WTC11 (cell line): ENCODE results near the gene NRXN2. TPM values are rescaled to one million over a fixed set of nuclear protein-coding genes. Genes with fewer than 3 reads are reported as not detected.

Source experiments
- ATAC-seq: fragments of 200-7000 bp; cut with Tn5 transposase; 2 replicates; pipeline ENCODE4 v1.10.0; 2021; ENCODE audit warnings: mild to moderate bottlenecking, moderate library complexity
- CTCF ChIA-PET: fragments of 300-600 bp; sonication (Branson Sonifier 250); formaldehyde crosslinking; loops from one replicate; lab custom pipeline; 2021; ENCODE audit warnings: antibody characterized with exemption; lab: Charles Lee
- POLR2A ChIA-PET: fragments of 350-600 bp; sonication (Branson Sonifier 250); formaldehyde crosslinking; loops from one replicate; lab custom pipeline; 2021; ENCODE audit warnings: antibody characterized with exemption; lab: Charles Lee
- DNase-seq: peaks from one replicate; pipeline ENCODE4 v3.0.0; 2021; ENCODE audit warnings: low spot score
- H3K27ac Mint-ChIP-seq: 2 replicates; pipeline ENCODE4 v1.8.0; 2021; ENCODE audit warnings: mixed read lengths
- H3K27me3 Mint-ChIP-seq: 2 replicates; pipeline ENCODE4 v1.8.0; 2021; ENCODE audit warnings: low read depth, mild to moderate bottlenecking, moderate library complexity, mixed read lengths
- H3K36me3 Mint-ChIP-seq: 2 replicates; pipeline ENCODE4 v1.8.0; 2021; ENCODE audit warnings: mixed read lengths
- H3K4me1 Mint-ChIP-seq: 2 replicates; pipeline ENCODE4 v1.8.0; 2022; ENCODE audit warnings: mixed read lengths
- H3K4me3 Mint-ChIP-seq: 2 replicates; pipeline ENCODE4 v1.8.0; 2021; ENCODE audit warnings: mild to moderate bottlenecking, moderate library complexity, mixed read lengths
- H3K9me3 Mint-ChIP-seq: 2 replicates; pipeline ENCODE4 v1.8.0; 2021; ENCODE audit warnings: mixed read lengths
- CREB1 ChIP-seq: sonication (generic); formaldehyde crosslinking; IDR thresholded peaks from 2 replicates; pipeline ENCODE4 v1.8.0; 2023; ENCODE audit warnings: mild to moderate bottlenecking, missing genetic modification reagents
- EMX1 ChIP-seq: fragments of 250-450 bp; sonication (Bioruptor Pico); IDR thresholded peaks from 2 replicates; pipeline ENCODE4 v1.8.0; 2021; ENCODE audit warnings: mild to moderate bottlenecking
- ETV6 ChIP-seq: sonication (generic); formaldehyde crosslinking; IDR thresholded peaks from 2 replicates; pipeline ENCODE4 v1.8.1; 2022; ENCODE audit warnings: mild to moderate bottlenecking, missing genetic modification reagents
- GRHL2 ChIP-seq: fragments of 250-450 bp; sonication (Bioruptor Pico); IDR thresholded peaks from 2 replicates; pipeline ENCODE4 v1.8.0; 2022; ENCODE audit warnings: mild to moderate bottlenecking, moderate library complexity; ENCODE audit not compliant: insufficient replicate concordance, severe bottlenecking
- JAZF1 ChIP-seq: fragments of 250-450 bp; sonication (Bioruptor Pico); IDR thresholded peaks from 2 replicates; pipeline ENCODE4 v1.9.0; 2021; ENCODE audit warnings: moderate library complexity, mild to moderate bottlenecking, inconsistent platforms
- NR2C2 ChIP-seq: sonication (generic); formaldehyde crosslinking; IDR thresholded peaks from 2 replicates; pipeline ENCODE4 v1.8.0; 2022; ENCODE audit warnings: mild to moderate bottlenecking, missing genetic modification reagents
- OVOL2 ChIP-seq: fragments of 250-450 bp; sonication (Bioruptor Pico); IDR thresholded peaks from 2 replicates; pipeline ENCODE4 v1.9.0; 2021; ENCODE audit warnings: mild to moderate bottlenecking, borderline replicate concordance
- SOX15 ChIP-seq: fragments of 250-450 bp; sonication (Bioruptor Pico); IDR thresholded peaks from 2 replicates; pipeline ENCODE4 v1.9.0; 2021; ENCODE audit warnings: mild to moderate bottlenecking
- TP53 ChIP-seq: sonication (generic); formaldehyde crosslinking; IDR thresholded peaks from 2 replicates; pipeline ENCODE4 v1.8.1; 2023; ENCODE audit warnings: mild to moderate bottlenecking, missing genetic modification reagents
- ZNF219 ChIP-seq: sonication (generic); formaldehyde crosslinking; IDR thresholded peaks from 2 replicates; pipeline ENCODE4 v1.8.0; 2023; ENCODE audit warnings: missing genetic modification reagents, mild to moderate bottlenecking, borderline replicate concordance
- ZNF396 ChIP-seq: fragments of 250-450 bp; sonication (Bioruptor Pico); IDR thresholded peaks from 2 replicates; pipeline ENCODE4 v1.8.0; 2021; ENCODE audit warnings: mild to moderate bottlenecking, moderate library complexity, borderline replicate concordance
- ZNF423 ChIP-seq: fragments of 250-450 bp; sonication (Bioruptor Pico); IDR thresholded peaks from 2 replicates; pipeline ENCODE4 v2.1.2; 2022; ENCODE audit warnings: mild to moderate bottlenecking, moderate library complexity
- total RNA-seq: library from RNA; stranded (reverse); gene quantifications from 3 replicates; pipeline ENCODE4 v1.2.3, GENCODE V29; 2021
- TF ChIP-seq, protein P1 (sequence below): sonication (generic); formaldehyde crosslinking; IDR thresholded peaks from 2 replicates; pipeline ENCODE4 v1.8.0; 2022; ENCODE audit warnings: mild to moderate bottlenecking, missing genetic modification reagents
- TF ChIP-seq, protein P2 (sequence below): sonication (generic); formaldehyde crosslinking; conservative IDR thresholded peaks from 2 replicates; pipeline ENCODE4 v1.8.1; 2023; ENCODE audit warnings: mild to moderate bottlenecking, low read depth, missing genetic modification reagents, moderate library complexity
- TF ChIP-seq, protein P3 (sequence below): sonication (generic); formaldehyde crosslinking; IDR thresholded peaks from 2 replicates; pipeline ENCODE4 v1.8.1; 2022; ENCODE audit warnings: low read depth, mild to moderate bottlenecking, moderate library complexity, missing genetic modification reagents, borderline replicate concordance
- TF ChIP-seq, protein P4 (sequence below): sonication (generic); formaldehyde crosslinking; IDR thresholded peaks from 2 replicates; pipeline ENCODE4 v1.8.1; 2022; ENCODE audit warnings: mild to moderate bottlenecking, moderate library complexity, missing genetic modification reagents
- TF ChIP-seq, protein P5 (sequence below): fragments of 250-450 bp; sonication (Bioruptor Pico); IDR thresholded peaks from 2 replicates; pipeline ENCODE4 v1.9.0; 2021; ENCODE audit warnings: moderate library complexity, mild to moderate bottlenecking, inconsistent platforms, borderline replicate concordance
- TF ChIP-seq, protein P6 (sequence below): fragments of 250-450 bp; sonication (Bioruptor Pico); conservative IDR thresholded peaks from 2 replicates; pipeline ENCODE4 v1.9.0; 2021; ENCODE audit warnings: mild to moderate bottlenecking

The NRXN2 gene
- total RNA-seq, 1 experiment from 2014 or later = 8.6 TPM

DNA sequence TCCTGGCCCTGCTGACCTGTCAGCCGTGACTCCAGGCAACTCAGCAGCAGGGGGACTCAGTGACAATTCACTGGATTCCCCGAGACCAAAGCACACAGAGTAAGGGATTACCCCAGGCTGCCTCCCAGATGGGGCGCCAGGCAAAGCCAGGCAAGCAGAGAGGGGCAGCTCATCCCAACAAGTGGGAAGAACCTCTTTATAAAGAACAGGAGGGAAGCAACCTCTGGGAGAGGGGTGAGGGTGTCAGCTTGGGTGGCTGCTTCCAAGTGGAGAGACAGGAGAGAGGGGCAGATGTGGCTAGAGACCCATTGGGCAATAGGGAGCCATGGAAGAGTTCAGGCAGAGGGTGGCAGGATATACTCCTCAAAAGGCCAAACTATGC lies 130.8 kb downstream of the NRXN2 start:
- ChIA-PET CTCF (interaction anchor here (1.1 kb wide), 1 partner anchor 38 kb away, joined by 6 read pairs; no protein-coding TSS in a partner anchor), POLR2A (no interaction called here)
- H3K27me3 Mint-ChIP-seq = peaks cover 15% of the 10 kb centered on the region
- DNase-seq (no peak), ATAC-seq (no peak)
- no peak overlapping the region for H3K27ac Mint-ChIP-seq
- no peaks in the 10 kb centered on the region for H3K4me1 Mint-ChIP-seq
- peaks cover 19% of the 10 kb centered on the region for H3K9me3 Mint-ChIP-seq
- H3K36me3 Mint-ChIP-seq = peaks cover 8% of the 10 kb centered on the region; the same call in 1 of the 2 replicates
- no peak overlapping the region for H3K4me3 Mint-ChIP-seq
- TF ChIP-seq ZNF423 (CRISPR knock-in tag) (no peak), ZNF396 (no peak), JAZF1 (no peak)

DNA sequence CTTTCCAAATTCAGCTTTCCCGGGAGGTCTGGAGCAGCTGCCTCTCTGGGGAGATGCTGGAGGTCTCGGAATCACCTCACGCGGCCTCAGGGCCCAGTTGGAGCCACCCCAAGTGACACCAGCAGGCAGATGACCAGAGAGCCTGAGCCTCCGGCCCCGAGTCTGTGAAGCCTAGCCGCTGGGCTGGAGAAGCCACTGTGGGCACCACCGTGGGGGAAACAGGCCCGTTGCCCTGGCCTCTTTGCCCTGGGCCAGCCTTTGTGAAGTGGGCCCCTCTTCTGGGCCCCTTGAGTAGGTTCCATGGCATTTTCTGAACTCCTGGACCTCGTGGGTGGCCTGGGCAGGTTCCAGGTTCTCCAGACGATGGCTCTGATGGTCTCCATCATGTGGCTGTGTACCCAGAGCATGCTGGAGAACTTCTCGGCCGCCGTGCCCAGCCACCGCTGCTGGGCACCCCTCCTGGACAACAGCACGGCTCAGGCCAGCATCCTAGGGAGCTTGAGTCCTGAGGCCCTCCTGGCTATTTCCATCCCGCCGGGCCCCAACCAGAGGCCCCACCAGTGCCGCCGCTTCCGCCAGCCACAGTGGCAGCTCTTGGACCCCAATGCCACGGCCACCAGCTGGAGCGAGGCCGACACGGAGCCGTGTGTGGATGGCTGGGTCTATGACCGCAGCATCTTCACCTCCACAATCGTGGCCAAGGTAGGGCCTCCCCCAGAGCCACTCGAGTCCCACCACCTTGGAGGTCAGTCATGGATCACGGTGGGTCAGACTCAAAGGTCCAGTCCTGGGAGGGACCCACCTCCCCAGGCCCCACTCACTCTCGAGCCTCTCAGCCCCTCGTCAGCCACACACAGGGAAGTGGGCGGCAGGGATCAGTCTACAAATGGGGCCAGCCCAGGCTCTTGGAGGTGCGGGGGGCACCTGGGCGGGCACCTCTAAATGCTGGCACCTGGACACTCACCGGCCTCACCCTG lies 131.5 kb downstream of the NRXN2 start:
- TF ChIP-seq ETV6 (no peak), EMX1 (CRISPR knock-in tag) (no peak), CREB1 (CRISPR knock-in tag) (no peak), GRHL2 (no peak), NR2C2 (CRISPR knock-in tag) (no peak), JAZF1 (no peak), OVOL2 (CRISPR knock-in tag) (no peak), ZNF219 (CRISPR knock-in tag) (no peak), SOX15 (no peak), TP53 (CRISPR knock-in tag) (no peak)
- TF ChIP-seq, protein P1, sequence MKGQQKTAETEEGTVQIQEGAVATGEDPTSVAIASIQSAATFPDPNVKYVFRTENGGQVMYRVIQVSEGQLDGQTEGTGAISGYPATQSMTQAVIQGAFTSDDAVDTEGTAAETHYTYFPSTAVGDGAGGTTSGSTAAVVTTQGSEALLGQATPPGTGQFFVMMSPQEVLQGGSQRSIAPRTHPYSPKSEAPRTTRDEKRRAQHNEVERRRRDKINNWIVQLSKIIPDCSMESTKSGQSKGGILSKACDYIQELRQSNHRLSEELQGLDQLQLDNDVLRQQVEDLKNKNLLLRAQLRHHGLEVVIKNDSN (CRISPR knock-in tag) = no peak
- TF ChIP-seq, protein P2, sequence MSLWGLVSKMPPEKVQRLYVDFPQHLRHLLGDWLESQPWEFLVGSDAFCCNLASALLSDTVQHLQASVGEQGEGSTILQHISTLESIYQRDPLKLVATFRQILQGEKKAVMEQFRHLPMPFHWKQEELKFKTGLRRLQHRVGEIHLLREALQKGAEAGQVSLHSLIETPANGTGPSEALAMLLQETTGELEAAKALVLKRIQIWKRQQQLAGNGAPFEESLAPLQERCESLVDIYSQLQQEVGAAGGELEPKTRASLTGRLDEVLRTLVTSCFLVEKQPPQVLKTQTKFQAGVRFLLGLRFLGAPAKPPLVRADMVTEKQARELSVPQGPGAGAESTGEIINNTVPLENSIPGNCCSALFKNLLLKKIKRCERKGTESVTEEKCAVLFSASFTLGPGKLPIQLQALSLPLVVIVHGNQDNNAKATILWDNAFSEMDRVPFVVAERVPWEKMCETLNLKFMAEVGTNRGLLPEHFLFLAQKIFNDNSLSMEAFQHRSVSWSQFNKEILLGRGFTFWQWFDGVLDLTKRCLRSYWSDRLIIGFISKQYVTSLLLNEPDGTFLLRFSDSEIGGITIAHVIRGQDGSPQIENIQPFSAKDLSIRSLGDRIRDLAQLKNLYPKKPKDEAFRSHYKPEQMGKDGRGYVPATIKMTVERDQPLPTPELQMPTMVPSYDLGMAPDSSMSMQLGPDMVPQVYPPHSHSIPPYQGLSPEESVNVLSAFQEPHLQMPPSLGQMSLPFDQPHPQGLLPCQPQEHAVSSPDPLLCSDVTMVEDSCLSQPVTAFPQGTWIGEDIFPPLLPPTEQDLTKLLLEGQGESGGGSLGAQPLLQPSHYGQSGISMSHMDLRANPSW (CRISPR knock-in tag) = no peak
- TF ChIP-seq, protein P3, sequence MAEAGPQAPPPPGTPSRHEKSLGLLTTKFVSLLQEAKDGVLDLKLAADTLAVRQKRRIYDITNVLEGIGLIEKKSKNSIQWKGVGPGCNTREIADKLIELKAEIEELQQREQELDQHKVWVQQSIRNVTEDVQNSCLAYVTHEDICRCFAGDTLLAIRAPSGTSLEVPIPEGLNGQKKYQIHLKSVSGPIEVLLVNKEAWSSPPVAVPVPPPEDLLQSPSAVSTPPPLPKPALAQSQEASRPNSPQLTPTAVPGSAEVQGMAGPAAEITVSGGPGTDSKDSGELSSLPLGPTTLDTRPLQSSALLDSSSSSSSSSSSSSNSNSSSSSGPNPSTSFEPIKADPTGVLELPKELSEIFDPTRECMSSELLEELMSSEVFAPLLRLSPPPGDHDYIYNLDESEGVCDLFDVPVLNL = no peak
- TF ChIP-seq, protein P4, sequence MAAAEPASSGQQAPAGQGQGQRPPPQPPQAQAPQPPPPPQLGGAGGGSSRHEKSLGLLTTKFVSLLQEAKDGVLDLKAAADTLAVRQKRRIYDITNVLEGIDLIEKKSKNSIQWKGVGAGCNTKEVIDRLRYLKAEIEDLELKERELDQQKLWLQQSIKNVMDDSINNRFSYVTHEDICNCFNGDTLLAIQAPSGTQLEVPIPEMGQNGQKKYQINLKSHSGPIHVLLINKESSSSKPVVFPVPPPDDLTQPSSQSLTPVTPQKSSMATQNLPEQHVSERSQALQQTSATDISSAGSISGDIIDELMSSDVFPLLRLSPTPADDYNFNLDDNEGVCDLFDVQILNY (CRISPR knock-in tag) = no peak
- TF ChIP-seq, protein P5, sequence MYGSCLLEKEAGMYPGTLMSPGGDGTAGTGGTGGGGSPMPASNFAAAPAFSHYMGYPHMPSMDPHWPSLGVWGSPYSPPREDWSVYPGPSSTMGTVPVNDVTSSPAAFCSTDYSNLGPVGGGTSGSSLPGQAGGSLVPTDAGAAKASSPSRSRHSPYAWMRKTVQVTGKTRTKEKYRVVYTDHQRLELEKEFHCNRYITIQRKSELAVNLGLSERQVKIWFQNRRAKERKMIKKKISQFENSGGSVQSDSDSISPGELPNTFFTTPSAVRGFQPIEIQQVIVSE (CRISPR knock-in tag) = no peak
- TF ChIP-seq, protein P6, sequence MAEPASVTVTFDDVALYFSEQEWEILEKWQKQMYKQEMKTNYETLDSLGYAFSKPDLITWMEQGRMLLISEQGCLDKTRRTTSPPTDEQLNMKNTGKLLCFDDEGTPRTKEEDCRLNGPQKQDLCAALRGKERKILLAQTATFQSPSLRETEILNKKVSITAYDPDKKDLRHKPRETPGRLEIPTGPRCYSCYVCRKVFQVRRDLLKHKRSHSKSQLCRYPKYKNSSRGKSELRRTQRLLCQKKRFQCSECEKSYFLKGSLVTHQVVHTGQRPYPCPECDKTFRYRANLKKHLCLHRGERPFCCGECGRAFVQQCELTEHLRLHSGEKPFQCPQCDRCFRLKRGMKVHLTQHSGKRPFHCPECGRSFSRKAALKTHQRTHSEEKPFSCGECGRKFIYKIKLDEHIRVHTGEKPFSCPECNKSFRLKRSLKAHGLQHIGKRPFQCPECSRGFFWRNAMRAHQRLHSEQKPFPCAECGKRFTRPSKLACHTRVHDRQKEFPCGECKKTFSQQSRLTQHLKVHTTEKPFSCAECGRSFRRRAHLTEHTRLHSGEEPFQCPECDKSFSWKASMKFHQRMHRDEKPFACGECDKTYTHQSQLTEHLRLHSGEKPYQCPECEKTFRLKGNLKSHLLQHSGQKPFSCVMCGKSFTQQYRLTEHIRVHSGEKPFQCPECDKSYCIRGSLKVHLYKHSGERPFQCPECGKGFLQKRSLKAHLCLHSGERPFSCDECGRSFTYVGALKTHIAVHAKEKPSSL (CRISPR knock-in tag) = no peak
- no peaks in the 10 kb centered on the region for H3K4me1 Mint-ChIP-seq
- ChIA-PET POLR2A (no interaction called here), CTCF (interaction anchor here (1.1 kb wide), 1 partner anchor 38 kb away, joined by 6 read pairs; no protein-coding TSS in a partner anchor)
- H3K9me3 Mint-ChIP-seq = peaks cover 19% of the 10 kb centered on the region
- no peak overlapping the region for H3K27ac Mint-ChIP-seq
- H3K36me3 Mint-ChIP-seq = peaks cover 8% of the 10 kb centered on the region; the same call in 1 of the 2 replicates
- H3K4me3 Mint-ChIP-seq = no peak overlapping the region
- DNase-seq (no peak), ATAC-seq (no peak)
- peaks cover 15% of the 10 kb centered on the region for H3K27me3 Mint-ChIP-seq
